Sigmoid colon (tissue), 4 donors: ENCODE results near the gene TPK1.

Experiments used
- CTCF ChIP-seq, 4 experiments: fragments of 450-650 bp in 3 of 4; fragments of 200-600 bp in 1 of 4; IDR thresholded peaks; one replicate each; pipeline ENCODE4 v1.5.1; 2016 to 2019; ENCODE audit warnings: antibody characterized with exemption in 4 of 4, mild to moderate bottlenecking in 3 of 4, moderate library complexity in 2 of 4
- EP300 ChIP-seq, 4 donors: sonication (generic); formaldehyde crosslinking; IDR thresholded peaks; one replicate each; pipeline ENCODE4 v1.6.1; 2017; ENCODE audit warnings: antibody characterized with exemption in 4 of 4
- POLR2AphosphoS5 ChIP-seq, 4 donors: sonication (generic); formaldehyde crosslinking; IDR thresholded peaks; one replicate each; pipeline ENCODE4 v1.6.1; 2017; ENCODE audit warnings: antibody characterized with exemption in 4 of 4

GRCh38 chr7:144674550-144674949 lies 161.3 kb downstream of the TPK1 start:
- no peak for TF ChIP-seq POLR2AphosphoS5 (IDR thresholded peaks at IDR 0.05)
- TF ChIP-seq CTCF (IDR thresholded peaks at IDR 0.05), result no peak
- no peak for TF ChIP-seq EP300 (IDR thresholded peaks at IDR 0.05)
